ENCODE data around the gene P4HA2.

Gene P4HA2

DNA sequence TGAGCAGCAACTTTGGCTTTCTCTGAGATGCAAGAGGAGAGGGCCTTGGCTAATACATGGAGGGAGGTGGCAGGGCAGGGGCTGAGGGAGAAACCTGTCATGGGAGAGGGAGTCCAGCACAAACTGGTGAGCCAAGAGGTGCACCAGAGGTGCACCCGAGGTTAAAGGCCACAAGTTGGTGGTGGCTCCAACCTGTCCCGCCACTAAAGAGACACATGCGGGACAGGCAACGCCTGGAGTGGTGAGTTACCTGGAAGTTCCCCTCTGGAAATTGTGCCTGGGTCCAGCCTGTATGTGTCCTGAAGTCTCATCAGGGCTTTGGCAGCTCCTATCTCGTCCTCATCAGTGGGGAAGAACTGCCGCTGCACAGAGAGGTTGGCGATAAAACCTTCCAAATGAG lies 14.0 kb downstream of the P4HA2 start:
- TF ChIP-seq FOXP2 (optimal IDR thresholded peaks at IDR 0.05; ENCODE audit: borderline replicate concordance, extremely low read depth, extremely low read length, insufficient read depth), result no peak
- TF ChIP-seq SIN3A (IDR thresholded peaks at IDR 0.05; ENCODE audit: borderline replicate concordance, insufficient read depth, low read length), result no peak
- TF ChIP-seq TAF1 (IDR thresholded peaks at IDR 0.05; ENCODE audit: borderline replicate concordance, insufficient read depth, low read length), result no peak
- no peak for TF ChIP-seq REST (IDR thresholded peaks at IDR 0.05; ENCODE audit: insufficient read depth in 1 of 2, low read depth in 2 of 2, low read length in 2 of 2)
- TF ChIP-seq POLR2AphosphoS5 (IDR thresholded peaks at IDR 0.05; ENCODE audit: low read depth, low read length), result no peak

DNA sequence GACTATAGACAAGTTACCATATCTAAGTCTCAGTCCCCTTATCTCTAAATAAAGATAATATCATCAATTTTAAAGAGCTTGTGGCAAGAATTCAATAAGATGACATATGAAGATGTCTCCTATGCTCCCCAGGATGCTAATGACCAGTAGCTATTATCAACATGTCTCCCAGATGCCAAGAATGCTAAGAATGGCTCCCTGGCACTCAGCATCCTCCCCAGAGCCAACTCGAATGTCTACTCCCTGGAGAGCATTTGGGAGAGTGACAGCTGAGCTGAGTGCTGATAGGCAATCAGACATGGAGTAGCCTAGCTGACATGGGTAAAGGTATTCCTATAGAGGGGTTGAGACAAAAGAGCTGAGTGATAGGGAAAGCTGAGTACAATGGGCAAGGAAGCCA lies 15.9 kb downstream of the P4HA2 start:
- no peak for TF ChIP-seq REST (IDR thresholded peaks at IDR 0.05; ENCODE audit: insufficient read depth in 1 of 2, low read depth in 2 of 2, low read length in 2 of 2)
- no peak for TF ChIP-seq TAF1 (IDR thresholded peaks at IDR 0.05; ENCODE audit: borderline replicate concordance, insufficient read depth, low read length)
- TF ChIP-seq SIN3A (IDR thresholded peaks at IDR 0.05; ENCODE audit: borderline replicate concordance, insufficient read depth, low read length), result no peak
- no peak for TF ChIP-seq FOXP2 (optimal IDR thresholded peaks at IDR 0.05; ENCODE audit: borderline replicate concordance, extremely low read depth, extremely low read length, insufficient read depth)
- TF ChIP-seq POLR2AphosphoS5 (IDR thresholded peaks at IDR 0.05; ENCODE audit: low read depth, low read length), result no peak

DNA sequence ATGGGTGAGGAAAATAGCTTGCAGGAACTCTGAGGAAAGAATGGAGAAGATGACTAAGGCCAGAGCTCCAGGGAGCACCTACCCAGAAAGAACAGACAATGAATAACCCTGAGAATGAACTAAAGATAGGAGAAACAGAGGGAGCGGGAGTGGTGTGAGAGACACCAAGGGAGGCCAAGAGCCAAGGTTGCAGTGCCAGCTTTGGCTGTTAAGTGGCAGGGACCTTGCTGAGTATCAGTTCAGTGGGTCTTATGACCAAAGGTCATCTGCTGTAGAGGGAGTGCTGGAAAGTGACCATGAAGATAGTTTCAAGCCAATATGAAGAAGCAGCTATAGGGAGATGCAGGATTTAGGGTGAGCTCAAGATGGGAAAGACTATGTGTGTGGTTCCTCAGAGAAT lies 16.7 kb downstream of the P4HA2 start:
- TF ChIP-seq POLR2AphosphoS5 (IDR thresholded peaks at IDR 0.05; ENCODE audit: low read depth, low read length) (no peak), FOXP2 (optimal IDR thresholded peaks at IDR 0.05; ENCODE audit: borderline replicate concordance, extremely low read depth, extremely low read length, insufficient read depth) (no peak), REST (IDR thresholded peaks at IDR 0.05; ENCODE audit: insufficient read depth in 1 of 2, low read depth in 2 of 2, low read length in 2 of 2) (no peak)

- TF ChIP-seq POLR2AphosphoS5 (IDR thresholded peaks at IDR 0.05; ENCODE audit: low read depth, low read length), result no peak
- no peak for TF ChIP-seq SIN3A (IDR thresholded peaks at IDR 0.05; ENCODE audit: borderline replicate concordance, insufficient read depth, low read length)
- TF ChIP-seq FOXP2 (optimal IDR thresholded peaks at IDR 0.05; ENCODE audit: borderline replicate concordance, extremely low read depth, extremely low read length, insufficient read depth), result no peak
- TF ChIP-seq TAF1 (IDR thresholded peaks at IDR 0.05; ENCODE audit: borderline replicate concordance, insufficient read depth, low read length), result no peak
- no peak for TF ChIP-seq REST (IDR thresholded peaks at IDR 0.05; ENCODE audit: insufficient read depth in 1 of 2, low read depth in 2 of 2, low read length in 2 of 2)
Observed at GRCh38 chr5:132209901-132210545, 17.6 kb downstream of the P4HA2 start.

DNA sequence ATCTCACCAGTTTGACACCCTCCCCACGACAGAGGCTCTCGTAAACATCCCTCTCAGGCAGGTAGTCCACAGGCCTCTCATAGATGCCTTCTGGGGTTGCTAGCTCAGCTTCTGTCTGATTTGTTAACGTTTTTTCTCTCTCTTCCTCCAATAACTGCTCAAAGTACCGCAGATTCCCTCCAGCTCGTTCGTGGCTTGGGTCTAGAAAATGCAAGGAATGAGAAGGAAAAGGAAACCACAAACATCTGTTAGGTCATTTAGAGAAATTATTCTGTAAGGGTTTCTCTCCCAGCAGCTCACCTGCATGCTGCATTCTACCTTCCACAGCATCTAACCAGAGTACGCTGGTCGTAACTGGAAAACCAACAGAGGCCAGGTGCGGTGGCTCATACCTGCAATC lies 18.5 kb downstream of the P4HA2 start:
- TF ChIP-seq TAF1 (IDR thresholded peaks at IDR 0.05; ENCODE audit: borderline replicate concordance, insufficient read depth, low read length) (no peak), SIN3A (IDR thresholded peaks at IDR 0.05; ENCODE audit: borderline replicate concordance, insufficient read depth, low read length) (no peak), REST (IDR thresholded peaks at IDR 0.05; ENCODE audit: insufficient read depth in 1 of 2, low read depth in 2 of 2, low read length in 2 of 2) (no peak)
